ENCODE data around the gene CTNNA3.

DNA sequence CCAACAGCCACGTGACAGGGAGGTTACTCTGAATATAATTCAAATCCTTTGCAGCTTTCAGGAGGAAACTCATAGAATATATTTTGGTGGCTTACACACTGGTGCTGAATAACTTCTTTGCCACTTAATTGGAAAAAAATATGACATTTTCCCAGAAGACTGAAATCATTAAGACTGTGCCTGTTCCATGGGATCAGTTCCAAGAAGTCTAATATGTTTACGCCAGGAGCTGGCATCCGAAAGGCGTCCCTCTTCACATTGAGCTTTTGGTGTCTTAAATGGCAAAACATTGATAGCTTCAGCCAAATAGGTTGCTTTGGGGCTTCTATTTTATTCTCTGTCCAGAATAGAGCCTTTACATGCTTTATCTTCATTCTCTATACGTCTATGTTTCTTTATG lies 1687.8 kb downstream of the CTNNA3 start:
- TF ChIP-seq, protein P1, sequence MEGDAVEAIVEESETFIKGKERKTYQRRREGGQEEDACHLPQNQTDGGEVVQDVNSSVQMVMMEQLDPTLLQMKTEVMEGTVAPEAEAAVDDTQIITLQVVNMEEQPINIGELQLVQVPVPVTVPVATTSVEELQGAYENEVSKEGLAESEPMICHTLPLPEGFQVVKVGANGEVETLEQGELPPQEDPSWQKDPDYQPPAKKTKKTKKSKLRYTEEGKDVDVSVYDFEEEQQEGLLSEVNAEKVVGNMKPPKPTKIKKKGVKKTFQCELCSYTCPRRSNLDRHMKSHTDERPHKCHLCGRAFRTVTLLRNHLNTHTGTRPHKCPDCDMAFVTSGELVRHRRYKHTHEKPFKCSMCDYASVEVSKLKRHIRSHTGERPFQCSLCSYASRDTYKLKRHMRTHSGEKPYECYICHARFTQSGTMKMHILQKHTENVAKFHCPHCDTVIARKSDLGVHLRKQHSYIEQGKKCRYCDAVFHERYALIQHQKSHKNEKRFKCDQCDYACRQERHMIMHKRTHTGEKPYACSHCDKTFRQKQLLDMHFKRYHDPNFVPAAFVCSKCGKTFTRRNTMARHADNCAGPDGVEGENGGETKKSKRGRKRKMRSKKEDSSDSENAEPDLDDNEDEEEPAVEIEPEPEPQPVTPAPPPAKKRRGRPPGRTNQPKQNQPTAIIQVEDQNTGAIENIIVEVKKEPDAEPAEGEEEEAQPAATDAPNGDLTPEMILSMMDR (IDR thresholded peaks at IDR 0.05): no peak
- no peak for TF ChIP-seq POLR2A (IDR thresholded peaks at IDR 0.05)

All from uterus (tissue), 2 donors.